ENCODE data around the gene CD6. TPM values are rescaled to one million over a fixed set of nuclear protein-coding genes. Genes with fewer than 3 reads are reported as not detected.

Gene CD6
- total and polyA plus RNA-seq, 2 of the 8 experiments (the other 6 are each of a cell fraction or from before 2014, with no cell fraction given) = 0.03 TPM; not detected in 1

DNA sequence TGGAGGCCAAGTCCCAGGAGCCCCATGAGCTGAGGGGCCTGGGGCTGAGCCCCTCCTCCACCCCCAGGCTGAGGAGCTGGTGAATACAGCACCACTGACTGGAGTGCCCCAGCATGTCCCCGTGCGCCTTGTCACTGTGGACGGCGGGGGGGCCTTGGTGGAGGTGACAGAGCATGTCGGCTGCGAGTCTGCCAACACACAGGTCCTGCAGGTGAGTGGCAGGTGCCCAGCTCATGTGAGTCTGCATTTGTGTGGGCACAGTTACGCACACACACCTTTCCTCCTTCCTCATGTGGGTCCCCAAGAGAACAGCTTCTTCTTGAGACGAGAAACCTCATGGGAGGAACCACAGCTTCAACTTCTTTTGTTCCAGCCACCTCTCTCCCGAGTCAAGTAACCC lies 39.6 kb upstream of the CD6 start (continued):
- TF ChIP-seq, protein P1, sequence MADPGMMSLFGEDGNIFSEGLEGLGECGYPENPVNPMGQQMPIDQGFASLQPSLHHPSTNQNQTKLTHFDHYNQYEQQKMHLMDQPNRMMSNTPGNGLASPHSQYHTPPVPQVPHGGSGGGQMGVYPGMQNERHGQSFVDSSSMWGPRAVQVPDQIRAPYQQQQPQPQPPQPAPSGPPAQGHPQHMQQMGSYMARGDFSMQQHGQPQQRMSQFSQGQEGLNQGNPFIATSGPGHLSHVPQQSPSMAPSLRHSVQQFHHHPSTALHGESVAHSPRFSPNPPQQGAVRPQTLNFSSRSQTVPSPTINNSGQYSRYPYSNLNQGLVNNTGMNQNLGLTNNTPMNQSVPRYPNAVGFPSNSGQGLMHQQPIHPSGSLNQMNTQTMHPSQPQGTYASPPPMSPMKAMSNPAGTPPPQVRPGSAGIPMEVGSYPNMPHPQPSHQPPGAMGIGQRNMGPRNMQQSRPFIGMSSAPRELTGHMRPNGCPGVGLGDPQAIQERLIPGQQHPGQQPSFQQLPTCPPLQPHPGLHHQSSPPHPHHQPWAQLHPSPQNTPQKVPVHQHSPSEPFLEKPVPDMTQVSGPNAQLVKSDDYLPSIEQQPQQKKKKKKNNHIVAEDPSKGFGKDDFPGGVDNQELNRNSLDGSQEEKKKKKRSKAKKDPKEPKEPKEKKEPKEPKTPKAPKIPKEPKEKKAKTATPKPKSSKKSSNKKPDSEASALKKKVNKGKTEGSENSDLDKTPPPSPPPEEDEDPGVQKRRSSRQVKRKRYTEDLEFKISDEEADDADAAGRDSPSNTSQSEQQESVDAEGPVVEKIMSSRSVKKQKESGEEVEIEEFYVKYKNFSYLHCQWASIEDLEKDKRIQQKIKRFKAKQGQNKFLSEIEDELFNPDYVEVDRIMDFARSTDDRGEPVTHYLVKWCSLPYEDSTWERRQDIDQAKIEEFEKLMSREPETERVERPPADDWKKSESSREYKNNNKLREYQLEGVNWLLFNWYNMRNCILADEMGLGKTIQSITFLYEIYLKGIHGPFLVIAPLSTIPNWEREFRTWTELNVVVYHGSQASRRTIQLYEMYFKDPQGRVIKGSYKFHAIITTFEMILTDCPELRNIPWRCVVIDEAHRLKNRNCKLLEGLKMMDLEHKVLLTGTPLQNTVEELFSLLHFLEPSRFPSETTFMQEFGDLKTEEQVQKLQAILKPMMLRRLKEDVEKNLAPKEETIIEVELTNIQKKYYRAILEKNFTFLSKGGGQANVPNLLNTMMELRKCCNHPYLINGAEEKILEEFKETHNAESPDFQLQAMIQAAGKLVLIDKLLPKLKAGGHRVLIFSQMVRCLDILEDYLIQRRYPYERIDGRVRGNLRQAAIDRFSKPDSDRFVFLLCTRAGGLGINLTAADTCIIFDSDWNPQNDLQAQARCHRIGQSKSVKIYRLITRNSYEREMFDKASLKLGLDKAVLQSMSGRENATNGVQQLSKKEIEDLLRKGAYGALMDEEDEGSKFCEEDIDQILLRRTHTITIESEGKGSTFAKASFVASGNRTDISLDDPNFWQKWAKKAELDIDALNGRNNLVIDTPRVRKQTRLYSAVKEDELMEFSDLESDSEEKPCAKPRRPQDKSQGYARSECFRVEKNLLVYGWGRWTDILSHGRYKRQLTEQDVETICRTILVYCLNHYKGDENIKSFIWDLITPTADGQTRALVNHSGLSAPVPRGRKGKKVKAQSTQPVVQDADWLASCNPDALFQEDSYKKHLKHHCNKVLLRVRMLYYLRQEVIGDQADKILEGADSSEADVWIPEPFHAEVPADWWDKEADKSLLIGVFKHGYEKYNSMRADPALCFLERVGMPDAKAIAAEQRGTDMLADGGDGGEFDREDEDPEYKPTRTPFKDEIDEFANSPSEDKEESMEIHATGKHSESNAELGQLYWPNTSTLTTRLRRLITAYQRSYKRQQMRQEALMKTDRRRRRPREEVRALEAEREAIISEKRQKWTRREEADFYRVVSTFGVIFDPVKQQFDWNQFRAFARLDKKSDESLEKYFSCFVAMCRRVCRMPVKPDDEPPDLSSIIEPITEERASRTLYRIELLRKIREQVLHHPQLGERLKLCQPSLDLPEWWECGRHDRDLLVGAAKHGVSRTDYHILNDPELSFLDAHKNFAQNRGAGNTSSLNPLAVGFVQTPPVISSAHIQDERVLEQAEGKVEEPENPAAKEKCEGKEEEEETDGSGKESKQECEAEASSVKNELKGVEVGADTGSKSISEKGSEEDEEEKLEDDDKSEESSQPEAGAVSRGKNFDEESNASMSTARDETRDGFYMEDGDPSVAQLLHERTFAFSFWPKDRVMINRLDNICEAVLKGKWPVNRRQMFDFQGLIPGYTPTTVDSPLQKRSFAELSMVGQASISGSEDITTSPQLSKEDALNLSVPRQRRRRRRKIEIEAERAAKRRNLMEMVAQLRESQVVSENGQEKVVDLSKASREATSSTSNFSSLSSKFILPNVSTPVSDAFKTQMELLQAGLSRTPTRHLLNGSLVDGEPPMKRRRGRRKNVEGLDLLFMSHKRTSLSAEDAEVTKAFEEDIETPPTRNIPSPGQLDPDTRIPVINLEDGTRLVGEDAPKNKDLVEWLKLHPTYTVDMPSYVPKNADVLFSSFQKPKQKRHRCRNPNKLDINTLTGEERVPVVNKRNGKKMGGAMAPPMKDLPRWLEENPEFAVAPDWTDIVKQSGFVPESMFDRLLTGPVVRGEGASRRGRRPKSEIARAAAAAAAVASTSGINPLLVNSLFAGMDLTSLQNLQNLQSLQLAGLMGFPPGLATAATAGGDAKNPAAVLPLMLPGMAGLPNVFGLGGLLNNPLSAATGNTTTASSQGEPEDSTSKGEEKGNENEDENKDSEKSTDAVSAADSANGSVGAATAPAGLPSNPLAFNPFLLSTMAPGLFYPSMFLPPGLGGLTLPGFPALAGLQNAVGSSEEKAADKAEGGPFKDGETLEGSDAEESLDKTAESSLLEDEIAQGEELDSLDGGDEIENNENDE (IDR thresholded peaks at IDR 0.05; ENCODE audit: insufficient replicate concordance, low read length) = no peak
- TF ChIP-seq JUND (IDR thresholded peaks at IDR 0.05; ENCODE audit: low read length) (no peak), TAF7 (optimal IDR thresholded peaks at IDR 0.05; ENCODE audit: borderline replicate concordance, low read depth, low read length) (no peak), PHF8 (conservative IDR thresholded peaks at IDR 0.05; ENCODE audit: low read depth, low read length) (no peak), SAP30 (IDR thresholded peaks at IDR 0.05; ENCODE audit: insufficient read depth, insufficient replicate concordance, low read length) (no peak), POLR2A (IDR thresholded peaks at IDR 0.05; ENCODE audit: control extremely low read depth in 1 of 2, low read depth in 2 of 2, low read length in 2 of 2) (no peak)
- TF ChIP-seq, protein P2, sequence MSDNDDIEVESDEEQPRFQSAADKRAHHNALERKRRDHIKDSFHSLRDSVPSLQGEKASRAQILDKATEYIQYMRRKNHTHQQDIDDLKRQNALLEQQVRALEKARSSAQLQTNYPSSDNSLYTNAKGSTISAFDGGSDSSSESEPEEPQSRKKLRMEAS (IDR thresholded peaks at IDR 0.05) = no peak

All from H1 (cell line).